ENCODE measurements around the gene DMD. TPM values are rescaled to one million over a fixed set of nuclear protein-coding genes. Genes with fewer than 3 reads are reported as not detected.
"Not testable (repeated sequence)": the region's sequence is repeated elsewhere in the genome, so short reads cannot be mapped to it uniquely, and the experiment has no call there.

The DMD gene
- polyA plus RNA-seq, 3 donors from 2014 or later: not detected

DNA sequence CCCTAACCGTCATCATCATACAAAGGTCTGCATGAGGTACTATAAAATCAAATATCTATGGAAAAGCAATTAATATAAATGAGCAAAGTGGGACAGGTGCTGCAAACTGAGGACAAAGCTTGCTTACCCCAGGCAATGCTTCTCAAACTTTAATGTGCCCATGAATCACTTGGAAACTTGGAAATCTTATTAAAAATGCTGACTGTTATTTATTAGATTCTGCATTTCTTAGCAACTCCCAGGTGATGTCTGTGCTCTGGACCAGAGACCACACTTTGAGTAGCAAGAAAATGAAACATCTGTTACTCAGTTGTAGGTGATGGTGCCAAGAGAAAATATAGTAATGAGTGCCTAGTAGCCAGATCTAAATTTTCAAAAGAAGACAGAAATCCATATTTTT lies 1249.1 kb downstream of the DMD start:
- H3K27ac Mint-ChIP-seq: no peak overlapping the region
- no peaks in the 10 kb centered on the region for H3K36me3 Mint-ChIP-seq
- H3K27me3 Mint-ChIP-seq (ENCODE audit: low read depth in 3 of 3): no peaks in the 10 kb centered on the region
- DNase-seq: no peak
- peaks cover 2 to 18% (median 6%) of the 10 kb centered on the region in 6 donors for H3K9me3 Mint-ChIP-seq
- H3K4me3 Mint-ChIP-seq: no peak overlapping the region
- H3K4me1 Mint-ChIP-seq: no peaks in the 10 kb centered on the region

DNA sequence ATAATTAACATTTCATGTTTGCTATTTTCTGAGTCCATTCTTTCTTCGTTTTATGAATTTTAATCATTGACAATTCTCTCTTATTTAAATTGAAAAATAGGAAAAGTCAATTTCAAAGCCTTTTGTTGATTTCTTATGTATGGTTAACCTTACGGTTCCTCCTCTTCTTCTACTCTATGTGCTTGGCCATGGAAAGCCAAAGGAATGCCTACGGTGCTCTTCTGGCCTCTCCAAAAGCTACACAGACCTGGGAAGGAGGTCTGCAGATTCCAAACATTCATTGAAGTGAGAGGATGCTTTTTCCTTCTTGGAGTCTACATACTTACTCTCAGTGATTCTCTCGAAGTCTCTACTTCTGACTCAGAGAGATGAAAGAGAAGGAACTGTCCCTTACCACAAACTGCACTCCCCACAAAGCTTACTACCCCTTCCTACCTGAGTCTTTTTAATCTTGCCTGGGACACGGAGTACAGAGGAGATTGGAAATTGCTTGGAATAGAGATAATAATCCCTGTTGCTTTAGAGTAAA lies 1276.4 kb downstream of the DMD start:
- no peaks in the 10 kb centered on the region for H3K4me1 Mint-ChIP-seq
- no peak overlapping the region for H3K27ac Mint-ChIP-seq
- H3K9me3 Mint-ChIP-seq: peaks cover 0 to 11% (median 3%) of the 10 kb centered on the region in 6 donors
- no peak overlapping the region for H3K4me3 Mint-ChIP-seq
- no peak for DNase-seq
- H3K36me3 Mint-ChIP-seq: no peaks in the 10 kb centered on the region
- H3K27me3 Mint-ChIP-seq (ENCODE audit: low read depth in 3 of 3): peaks cover 0 to under 1% (median 0%) of the 10 kb centered on the region in 3 donors

DNA sequence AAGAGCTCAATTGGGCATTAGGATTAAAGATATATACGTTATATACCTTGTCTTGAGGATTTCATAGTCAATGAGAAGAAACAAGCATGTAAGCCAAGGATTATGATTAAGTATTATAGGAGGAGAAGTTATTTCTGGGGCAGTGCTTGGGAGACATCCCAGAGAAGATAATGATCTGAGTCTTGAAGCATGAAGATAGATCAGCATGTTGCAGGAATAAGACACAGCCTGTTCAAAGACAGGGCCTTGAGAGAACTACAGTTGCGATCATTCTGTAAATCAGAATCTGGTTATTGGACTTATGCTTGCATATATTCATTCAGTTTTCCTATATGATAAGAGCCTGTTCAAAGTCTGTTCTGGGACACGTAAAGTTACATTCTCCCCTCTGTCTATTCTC lies 1277.3 kb downstream of the DMD start:
- H3K27ac Mint-ChIP-seq: no peak overlapping the region
- peaks cover 0 to 7% (median 3%) of the 10 kb centered on the region in 6 donors for H3K9me3 Mint-ChIP-seq
- DNase-seq: no peak
- no peaks in the 10 kb centered on the region for H3K36me3 Mint-ChIP-seq
- no peaks in the 10 kb centered on the region for H3K27me3 Mint-ChIP-seq (ENCODE audit: low read depth in 3 of 3)
- no peak overlapping the region for H3K4me3 Mint-ChIP-seq
- no peaks in the 10 kb centered on the region for H3K4me1 Mint-ChIP-seq

DNA sequence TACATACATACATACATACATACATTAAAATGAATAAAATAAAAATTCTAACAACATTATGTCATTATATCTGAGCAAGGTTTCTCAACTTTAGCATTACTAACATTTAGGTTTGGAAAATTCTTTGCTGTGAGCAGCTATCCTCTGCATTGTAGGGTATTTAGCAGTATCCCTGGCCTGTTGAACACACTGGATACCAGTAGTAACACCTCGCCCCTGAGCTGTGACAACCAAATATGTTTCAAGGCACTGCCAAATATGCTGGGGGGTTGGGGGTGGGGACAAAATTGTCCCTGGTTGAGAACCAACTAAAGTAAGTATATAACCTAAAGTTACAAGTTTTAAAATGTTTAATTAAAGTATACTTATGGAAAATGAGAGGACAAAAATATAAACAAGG lies 1278.6 kb downstream of the DMD start:
- H3K36me3 Mint-ChIP-seq: no peaks in the 10 kb centered on the region
- H3K9me3 Mint-ChIP-seq: peaks cover 0 to 5% (median 3%) of the 10 kb centered on the region in 6 donors
- no peaks in the 10 kb centered on the region for H3K4me1 Mint-ChIP-seq
- no peaks in the 10 kb centered on the region for H3K27me3 Mint-ChIP-seq (ENCODE audit: low read depth in 3 of 3)
- no peak for DNase-seq
- H3K27ac Mint-ChIP-seq: no peak overlapping the region
- H3K4me3 Mint-ChIP-seq: no peak overlapping the region

DNA sequence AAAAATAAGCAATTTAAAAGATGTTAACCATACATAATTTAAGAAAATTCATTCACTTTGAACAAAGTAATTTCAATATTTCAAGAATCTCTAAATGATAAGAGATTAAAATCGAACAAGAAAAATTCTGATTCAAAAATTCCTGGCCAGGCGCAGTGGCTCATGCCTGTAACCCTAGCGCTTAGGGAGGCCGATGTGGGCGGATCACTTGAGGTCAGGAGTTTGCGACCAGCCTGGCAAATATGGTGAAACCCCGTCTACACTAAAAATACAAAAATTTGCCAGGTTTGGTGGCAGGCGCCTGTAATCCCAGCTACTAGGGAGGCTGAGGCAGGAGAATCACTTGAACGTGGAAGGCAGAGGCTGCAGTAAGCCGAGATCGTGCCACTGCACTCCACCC lies 1279.0 kb downstream of the DMD start:
- not testable (repeated sequence) for H3K27me3 Mint-ChIP-seq (ENCODE audit: low read depth in 3 of 3); DNase-seq; H3K36me3 Mint-ChIP-seq; H3K4me3 Mint-ChIP-seq; H3K9me3 Mint-ChIP-seq; H3K27ac Mint-ChIP-seq; H3K4me1 Mint-ChIP-seq

DNA sequence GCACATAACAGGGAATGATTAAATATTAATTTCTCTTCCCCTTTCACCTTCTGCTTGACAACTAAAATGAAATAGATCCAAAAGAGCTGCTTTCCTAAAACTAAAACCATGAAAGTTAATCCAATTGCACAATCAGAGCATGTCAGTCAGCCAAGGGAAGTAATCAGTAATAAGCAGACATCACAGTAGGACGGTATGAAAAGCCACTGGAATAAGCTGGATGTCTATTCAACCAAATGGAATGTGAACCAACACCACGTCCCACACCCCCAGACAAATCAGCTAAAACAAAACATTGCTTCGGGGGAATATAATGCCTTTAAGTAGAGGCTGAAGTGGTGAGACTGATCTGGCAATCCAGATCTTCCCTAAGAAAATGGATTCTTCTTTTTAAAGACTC lies 1280.1 kb downstream of the DMD start:
- H3K4me3 Mint-ChIP-seq: no peak overlapping the region
- H3K4me1 Mint-ChIP-seq: no peaks in the 10 kb centered on the region

DNA sequence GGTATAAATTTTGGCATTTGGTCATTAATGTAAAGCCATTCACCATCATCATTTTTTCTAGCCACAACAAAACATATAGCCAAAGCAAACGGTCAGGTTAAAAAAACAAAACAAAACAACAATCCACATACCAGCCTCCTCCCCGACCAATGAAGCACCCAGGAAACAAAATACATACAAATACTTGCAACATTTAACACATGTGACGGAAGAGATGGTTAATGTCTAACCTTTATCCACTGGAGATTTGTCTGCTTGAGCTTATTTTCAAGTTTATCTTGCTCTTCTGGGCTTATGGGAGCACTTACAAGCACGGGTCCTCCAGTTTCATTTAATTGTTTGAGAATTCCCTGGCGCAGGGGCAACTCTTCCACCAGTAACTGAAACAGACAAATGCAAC lies 1282.0 kb downstream of the DMD start:
- no peaks in the 10 kb centered on the region for H3K36me3 Mint-ChIP-seq
- no peaks in the 10 kb centered on the region for H3K4me1 Mint-ChIP-seq
- peaks cover 0 to 3% (median 0%) of the 10 kb centered on the region in 3 donors for H3K27me3 Mint-ChIP-seq (ENCODE audit: low read depth in 3 of 3)
- peaks cover 0 to 6% (median 1%) of the 10 kb centered on the region in 6 donors for H3K9me3 Mint-ChIP-seq
- no peak overlapping the region for H3K4me3 Mint-ChIP-seq
- H3K27ac Mint-ChIP-seq: no peak overlapping the region
- no peak for DNase-seq

More for the DNA sequence above, 1280.1 kb downstream of the DMD start:
- Mint-ChIP-seq H3K9me3 (peaks cover 0 to 5% (median 3%) of the 10 kb centered on the region in 6 donors), H3K27ac (no peak overlapping the region), H3K27me3 (ENCODE audit: low read depth in 3 of 3) (no peaks in the 10 kb centered on the region), H3K36me3 (no peaks in the 10 kb centered on the region)
- DNase-seq: no peak

DNA sequence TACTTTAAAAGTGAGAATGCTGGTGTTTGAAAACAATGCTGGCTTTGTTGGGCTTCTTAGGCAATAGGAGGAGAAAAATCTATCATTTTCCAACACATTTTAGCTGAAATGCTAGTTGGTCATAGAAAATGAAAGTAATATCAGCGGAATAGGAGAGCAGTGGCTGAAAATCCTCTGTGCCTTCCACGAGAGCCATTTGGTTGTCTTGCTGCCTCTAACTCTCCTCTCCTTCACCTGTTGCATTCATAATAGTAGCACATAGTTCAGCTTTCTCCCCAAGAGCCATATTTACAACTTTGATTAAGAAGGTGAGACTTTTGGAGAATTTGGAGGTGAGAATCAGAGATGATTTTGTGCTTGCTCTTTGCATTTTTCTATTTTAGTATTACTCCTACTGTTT lies 1290.1 kb downstream of the DMD start:
- Mint-ChIP-seq H3K4me1 (no peaks in the 10 kb centered on the region), H3K27ac (no peak overlapping the region), H3K4me3 (no peak overlapping the region), H3K27me3 (ENCODE audit: low read depth in 3 of 3) (peaks cover 0 to 5% (median 0%) of the 10 kb centered on the region in 3 donors), H3K9me3 (peaks cover 0 to 12% (median 3%) of the 10 kb centered on the region in 6 donors), H3K36me3 (no peaks in the 10 kb centered on the region)
- DNase-seq: no peak

DNA sequence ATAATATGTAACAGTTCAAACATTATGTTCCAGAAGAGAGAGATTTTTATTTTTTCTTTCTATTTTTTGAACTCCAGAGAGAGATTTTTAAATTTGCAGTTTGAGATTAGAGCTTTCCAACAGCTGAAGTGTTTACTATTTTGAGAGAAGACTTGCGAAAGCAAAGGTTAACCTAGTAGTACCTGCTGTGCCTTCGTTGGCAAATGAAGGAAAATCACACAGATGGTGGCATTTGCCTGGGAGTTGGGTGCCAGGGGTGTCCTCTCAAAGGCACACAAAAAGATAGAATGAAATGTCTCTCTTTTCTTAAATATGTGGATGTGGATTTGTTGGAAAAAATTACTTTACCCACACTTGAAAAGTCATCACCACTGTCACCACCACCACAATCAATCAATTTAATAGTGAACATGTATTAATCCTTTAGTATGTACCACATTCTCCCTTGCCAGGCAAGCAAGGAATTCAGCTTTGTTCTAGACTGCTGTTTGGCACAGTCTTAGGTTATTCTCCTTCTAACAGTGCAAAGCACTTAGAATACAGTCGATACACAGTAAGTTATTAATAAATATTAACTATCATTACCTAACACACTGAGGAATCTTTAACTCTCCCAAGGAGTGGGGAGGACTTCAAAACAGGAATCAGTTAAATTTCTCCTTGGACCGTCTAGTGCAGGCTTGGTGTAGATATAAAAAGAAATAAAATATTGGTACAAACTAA lies 1301.3 kb downstream of the DMD start:
- Mint-ChIP-seq H3K4me3 (no peak overlapping the region), H3K4me1 (no peaks in the 10 kb centered on the region), H3K36me3 (no peaks in the 10 kb centered on the region), H3K27ac (no peak overlapping the region), H3K9me3 (peaks cover 3 to 19% (median 11%) of the 10 kb centered on the region in 6 donors), H3K27me3 (ENCODE audit: low read depth in 3 of 3) (peaks cover 1 to 5% (median 3%) of the 10 kb centered on the region in 3 donors)
- DNase-seq: no peak

DNA sequence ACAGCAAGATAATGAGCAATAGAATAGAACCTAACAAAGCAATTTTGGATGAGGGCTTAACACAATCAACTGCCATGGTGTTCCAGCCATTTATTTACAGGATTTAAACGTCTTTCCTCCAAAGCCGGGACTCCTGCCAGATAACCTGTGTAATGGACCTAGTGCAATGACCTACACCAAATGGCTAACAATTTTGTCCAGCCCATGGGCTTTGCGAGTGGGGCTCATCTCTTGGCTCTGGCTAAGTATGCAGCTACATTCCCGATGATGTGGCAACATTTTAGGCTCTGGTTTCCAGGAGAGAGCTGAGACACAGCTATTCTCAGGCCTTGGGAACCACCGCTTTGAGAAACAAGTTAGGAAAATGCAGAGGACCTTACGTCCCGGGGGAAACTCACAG lies 1317.2 kb downstream of the DMD start:
- no peak for DNase-seq
- Mint-ChIP-seq H3K4me3 (no peak overlapping the region), H3K4me1 (no peaks in the 10 kb centered on the region), H3K9me3 (peaks cover 0 to 7% (median 0%) of the 10 kb centered on the region in 6 donors), H3K27me3 (ENCODE audit: low read depth in 3 of 3) (no peaks in the 10 kb centered on the region), H3K36me3 (no peaks in the 10 kb centered on the region), H3K27ac (no peak overlapping the region)

DNA sequence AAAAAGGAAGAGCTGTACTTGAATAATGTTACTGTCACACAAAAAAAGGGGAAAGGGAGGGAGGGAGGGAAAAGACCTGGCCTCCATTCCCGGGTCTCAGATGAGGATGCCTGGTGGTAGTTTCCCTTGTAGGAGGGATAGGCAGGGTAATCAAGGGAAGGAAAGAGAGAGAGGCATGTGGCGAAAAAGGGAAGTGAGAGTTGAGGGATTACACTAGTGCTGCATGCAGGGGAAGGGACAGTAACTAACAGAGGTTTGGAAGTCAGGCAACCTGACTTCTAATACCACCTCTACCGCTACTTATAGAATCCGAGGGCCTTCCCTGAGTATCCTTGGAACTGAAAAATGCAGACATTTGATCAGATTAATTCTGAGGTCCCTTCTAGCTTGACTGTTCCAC lies 1317.8 kb downstream of the DMD start:
- no peak overlapping the region for H3K27ac Mint-ChIP-seq
- H3K9me3 Mint-ChIP-seq: peaks cover 0 to 7% (median 0%) of the 10 kb centered on the region in 6 donors
- no peak overlapping the region for H3K4me3 Mint-ChIP-seq

DNA sequence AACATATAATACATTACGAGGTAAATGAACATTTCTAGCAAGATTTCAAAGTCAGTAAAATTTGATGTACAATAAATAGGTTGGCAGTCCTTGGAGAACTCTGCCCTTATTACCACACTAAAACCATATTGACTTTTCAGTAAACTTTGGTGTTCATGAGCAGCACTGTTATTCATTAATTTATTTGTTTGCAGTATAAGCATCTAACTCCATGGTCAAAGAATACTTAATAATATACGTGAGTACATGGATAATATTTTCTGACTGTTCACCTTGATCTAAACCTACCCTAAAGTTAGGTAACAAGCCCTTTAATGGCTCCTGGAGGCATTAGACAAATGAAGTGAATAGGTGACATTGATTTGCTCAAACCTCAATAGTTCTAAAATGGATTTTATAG lies 1322.3 kb downstream of the DMD start:
- DNase-seq: no peak
- H3K4me3 Mint-ChIP-seq: no peak overlapping the region
- peaks cover 0 to 7% (median 1%) of the 10 kb centered on the region in 6 donors for H3K9me3 Mint-ChIP-seq
- no peaks in the 10 kb centered on the region for H3K36me3 Mint-ChIP-seq
- no peak overlapping the region for H3K27ac Mint-ChIP-seq
- no peaks in the 10 kb centered on the region for H3K4me1 Mint-ChIP-seq
- H3K27me3 Mint-ChIP-seq (ENCODE audit: low read depth in 3 of 3): no peaks in the 10 kb centered on the region

More for the DNA sequence above, 1317.8 kb downstream of the DMD start:
- Mint-ChIP-seq H3K27me3 (ENCODE audit: low read depth in 3 of 3) (no peaks in the 10 kb centered on the region), H3K4me1 (no peaks in the 10 kb centered on the region), H3K36me3 (no peaks in the 10 kb centered on the region)
- no peak for DNase-seq

DNA sequence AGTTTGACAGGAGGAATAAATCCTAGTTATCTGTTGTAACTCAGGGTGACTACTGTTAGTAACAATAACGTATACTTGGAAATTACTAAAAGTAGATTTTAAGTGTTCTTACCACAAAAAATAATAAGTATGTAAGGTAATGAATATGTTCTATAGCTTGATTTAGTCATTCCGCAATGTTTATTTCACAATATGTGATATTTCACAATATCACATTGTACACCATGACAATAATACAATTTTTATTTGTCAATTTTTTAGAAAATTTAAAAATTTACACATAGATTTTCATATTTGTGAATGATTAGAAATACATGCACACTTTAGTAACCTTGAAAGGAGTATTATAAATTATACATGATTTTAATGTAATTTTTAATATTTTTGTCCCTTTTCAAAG lies 1326.8 kb downstream of the DMD start:
- H3K4me1 Mint-ChIP-seq: no peaks in the 10 kb centered on the region
- H3K36me3 Mint-ChIP-seq: no peaks in the 10 kb centered on the region

DNA sequence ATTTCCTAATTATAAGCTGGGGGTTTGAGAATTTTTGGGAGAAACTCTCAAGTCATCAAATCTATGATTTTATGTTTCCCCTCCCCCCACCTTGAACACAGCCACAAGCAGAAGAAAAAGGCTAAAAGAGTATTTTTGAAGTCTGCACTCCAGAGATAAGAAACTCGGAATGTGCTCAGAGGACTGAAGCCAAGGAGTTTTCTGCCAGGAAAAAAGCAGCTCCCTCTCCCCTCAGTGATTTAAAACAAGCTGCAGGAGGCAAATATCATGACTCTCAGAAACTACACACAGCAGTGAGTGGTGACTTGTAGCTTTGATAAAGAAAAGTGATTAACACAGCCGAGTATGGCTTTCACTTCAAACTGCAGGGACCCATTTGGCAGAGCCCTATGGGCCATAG lies 1339.3 kb downstream of the DMD start:
- no peak for DNase-seq
- H3K4me1 Mint-ChIP-seq: no peaks in the 10 kb centered on the region
- H3K36me3 Mint-ChIP-seq: no peaks in the 10 kb centered on the region
- peaks cover 0 to 5% (median 0%) of the 10 kb centered on the region in 3 donors for H3K27me3 Mint-ChIP-seq (ENCODE audit: low read depth in 3 of 3)
- H3K27ac Mint-ChIP-seq: no peak overlapping the region
- H3K9me3 Mint-ChIP-seq: peaks cover 0 to 10% (median 0%) of the 10 kb centered on the region in 6 donors
- no peak overlapping the region for H3K4me3 Mint-ChIP-seq

More for the DNA sequence above, 1326.8 kb downstream of the DMD start:
- no peaks in the 10 kb centered on the region for H3K27me3 Mint-ChIP-seq (ENCODE audit: low read depth in 3 of 3)
- peaks cover 0 to 2% (median 0%) of the 10 kb centered on the region in 6 donors for H3K9me3 Mint-ChIP-seq
- no peak overlapping the region for H3K4me3 Mint-ChIP-seq
- no peak overlapping the region for H3K27ac Mint-ChIP-seq
- no peak for DNase-seq

DNA sequence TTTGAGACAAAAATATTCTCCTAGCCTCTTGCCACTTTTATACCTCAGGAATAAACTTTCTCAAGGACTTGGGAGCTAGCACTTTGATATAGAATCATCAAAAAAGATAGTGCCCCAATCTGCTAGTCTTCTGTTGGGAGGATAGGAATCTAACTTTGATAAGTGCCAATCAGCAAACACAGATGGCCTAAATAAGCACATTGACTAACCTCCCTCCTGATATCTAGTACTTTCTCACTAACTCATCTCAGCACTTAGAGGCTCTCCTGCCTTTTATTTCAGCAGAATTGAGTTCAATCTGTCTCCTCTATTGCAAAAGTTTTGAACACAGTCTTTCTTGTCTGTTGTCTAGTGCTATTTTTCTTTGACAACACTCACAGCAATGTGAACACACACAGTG lies 1341.1 kb downstream of the DMD start:
- Mint-ChIP-seq H3K36me3 (no peaks in the 10 kb centered on the region), H3K27ac (no peak overlapping the region), H3K27me3 (ENCODE audit: low read depth in 3 of 3) (peaks cover 0 to 5% (median 2%) of the 10 kb centered on the region in 3 donors), H3K9me3 (peaks cover 4 to 10% (median 4%) of the 10 kb centered on the region in 6 donors), H3K4me3 (no peak overlapping the region), H3K4me1 (no peaks in the 10 kb centered on the region)
- no peak for DNase-seq

Data from immature natural killer cell (primary cell).